ENCODE data around the gene MRPL23. TPM values are rescaled to one million over a fixed set of nuclear protein-coding genes. Genes with fewer than 3 reads are reported as not detected.

MRPL23 gene
- total and polyA plus RNA-seq, 3 donors from 2014 or later = 50.0 to 109 (median 92.1) TPM

DNA sequence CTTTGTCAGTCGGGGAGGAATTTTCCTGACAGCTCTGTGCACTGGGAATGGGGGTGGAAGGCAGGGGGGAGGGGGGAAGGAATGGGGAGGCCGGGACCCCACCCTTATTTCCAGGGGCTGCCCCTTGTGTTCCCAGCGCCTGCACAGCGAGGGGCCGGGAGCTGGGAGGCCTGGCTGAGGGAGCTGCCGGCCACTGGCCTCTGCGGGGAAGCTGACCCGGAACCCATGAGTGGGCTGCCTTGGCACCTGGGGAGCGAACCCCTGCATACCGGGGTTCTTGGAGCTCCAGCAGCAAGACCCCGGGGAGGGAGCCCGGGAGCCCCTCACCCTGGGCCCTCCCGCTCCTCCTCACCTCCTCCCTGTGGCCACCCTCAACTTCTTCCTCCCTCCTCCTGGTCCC is 47.0 kb downstream of the MRPL23 start:
- H3K36me3 ChIP-seq (ENCODE audit: low read depth, missing control alignments) = no peaks in the 10 kb centered on the region
- 60% methylated on average over 1 of the region's 13 CpGs; no CpG with 5 or more reads in 1 of the 2 donors for WGBS, 2 donors
- intact Hi-C loops (cut with DNase I; ENCODE audit: low total_unique reads) = no loop called here
- H3K9me3 ChIP-seq = no peaks in the 10 kb centered on the region
- no peak overlapping the region for H3K27ac ChIP-seq
- H3K4me1 ChIP-seq = no peaks in the 10 kb centered on the region
- no peaks in the 10 kb centered on the region for H3K27me3 ChIP-seq
- DNase-seq = no peak
- TF ChIP-seq, protein P1, sequence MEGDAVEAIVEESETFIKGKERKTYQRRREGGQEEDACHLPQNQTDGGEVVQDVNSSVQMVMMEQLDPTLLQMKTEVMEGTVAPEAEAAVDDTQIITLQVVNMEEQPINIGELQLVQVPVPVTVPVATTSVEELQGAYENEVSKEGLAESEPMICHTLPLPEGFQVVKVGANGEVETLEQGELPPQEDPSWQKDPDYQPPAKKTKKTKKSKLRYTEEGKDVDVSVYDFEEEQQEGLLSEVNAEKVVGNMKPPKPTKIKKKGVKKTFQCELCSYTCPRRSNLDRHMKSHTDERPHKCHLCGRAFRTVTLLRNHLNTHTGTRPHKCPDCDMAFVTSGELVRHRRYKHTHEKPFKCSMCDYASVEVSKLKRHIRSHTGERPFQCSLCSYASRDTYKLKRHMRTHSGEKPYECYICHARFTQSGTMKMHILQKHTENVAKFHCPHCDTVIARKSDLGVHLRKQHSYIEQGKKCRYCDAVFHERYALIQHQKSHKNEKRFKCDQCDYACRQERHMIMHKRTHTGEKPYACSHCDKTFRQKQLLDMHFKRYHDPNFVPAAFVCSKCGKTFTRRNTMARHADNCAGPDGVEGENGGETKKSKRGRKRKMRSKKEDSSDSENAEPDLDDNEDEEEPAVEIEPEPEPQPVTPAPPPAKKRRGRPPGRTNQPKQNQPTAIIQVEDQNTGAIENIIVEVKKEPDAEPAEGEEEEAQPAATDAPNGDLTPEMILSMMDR (IDR thresholded peaks at IDR 0.05) = no peak
- no peak for TF ChIP-seq POLR2A (IDR thresholded peaks at IDR 0.05)
- H3K4me3 ChIP-seq = no peak overlapping the region

DNA sequence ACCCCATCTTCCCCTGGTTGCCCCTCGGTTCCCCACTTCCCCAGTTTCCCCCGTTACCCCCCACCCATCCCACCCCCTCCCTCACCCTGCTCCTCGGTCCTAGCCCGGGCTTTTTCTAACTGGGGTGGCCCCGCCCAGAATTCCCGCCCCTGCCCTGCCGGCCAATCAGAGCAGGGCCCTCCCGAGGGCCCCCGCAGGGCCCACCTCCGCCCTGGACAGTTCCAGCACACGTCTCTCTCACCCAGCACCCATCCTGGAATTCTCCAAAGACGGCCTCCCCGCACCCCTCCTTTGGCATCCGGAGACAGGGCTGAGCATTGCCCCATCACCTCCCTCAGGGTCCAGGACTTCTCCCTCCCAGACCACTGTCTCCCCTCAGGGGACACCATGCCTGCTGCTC is 50.6 kb downstream of the MRPL23 start, which contains the start of gene H19:
Gene H19, minus strand, starts transcription at position 88 of the 400 bp plus-strand sequence.
- H3K4me1 ChIP-seq = no peaks in the 10 kb centered on the region
- no peaks in the 10 kb centered on the region for H3K36me3 ChIP-seq (ENCODE audit: low read depth, missing control alignments)
- intact Hi-C loops (cut with DNase I; ENCODE audit: low total_unique reads) = no loop called here
- DNase-seq = no peak
- no CpG with 5 or more reads among the region's 14 CpGs for WGBS, 2 donors
- no peak within 1 kb of the TSS for H3K27ac ChIP-seq
- H3K4me3 ChIP-seq = no peak within 1 kb of the TSS
- no peaks in the 10 kb centered on the region for H3K27me3 ChIP-seq
- H3K9me3 ChIP-seq = no peaks in the 10 kb centered on the region
- TF ChIP-seq, protein P1 (IDR thresholded peaks at IDR 0.05) = no peak
- no peak for TF ChIP-seq POLR2A (IDR thresholded peaks at IDR 0.05)

DNA sequence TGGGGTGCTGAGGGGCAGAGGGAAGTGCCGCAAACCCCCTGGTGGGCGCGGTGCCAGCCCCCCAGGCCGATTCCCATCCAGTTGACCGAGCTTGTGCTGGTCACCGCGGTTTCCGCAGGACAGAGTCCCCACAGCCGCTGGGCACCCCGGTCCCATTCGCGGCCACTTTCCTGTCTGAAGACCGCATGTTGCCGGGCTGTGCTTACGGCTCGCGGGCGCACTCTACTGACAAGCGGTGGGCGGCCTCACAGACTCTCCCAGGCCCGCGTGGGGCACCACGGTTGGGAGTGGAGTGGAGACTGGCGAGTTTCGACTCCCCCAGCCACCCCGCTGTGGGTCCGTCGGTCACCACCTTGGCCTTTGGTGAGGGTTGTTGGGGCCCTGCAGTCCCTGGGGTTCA is 51.2 kb downstream of the MRPL23 start:
- WGBS, 2 donors = no CpG with 5 or more reads among the region's 28 CpGs
- TF ChIP-seq, protein P1 (IDR thresholded peaks at IDR 0.05) = no peak
- no peak for TF ChIP-seq POLR2A (IDR thresholded peaks at IDR 0.05)
- intact Hi-C loops (cut with DNase I; ENCODE audit: low total_unique reads) = no loop called here

DNA sequence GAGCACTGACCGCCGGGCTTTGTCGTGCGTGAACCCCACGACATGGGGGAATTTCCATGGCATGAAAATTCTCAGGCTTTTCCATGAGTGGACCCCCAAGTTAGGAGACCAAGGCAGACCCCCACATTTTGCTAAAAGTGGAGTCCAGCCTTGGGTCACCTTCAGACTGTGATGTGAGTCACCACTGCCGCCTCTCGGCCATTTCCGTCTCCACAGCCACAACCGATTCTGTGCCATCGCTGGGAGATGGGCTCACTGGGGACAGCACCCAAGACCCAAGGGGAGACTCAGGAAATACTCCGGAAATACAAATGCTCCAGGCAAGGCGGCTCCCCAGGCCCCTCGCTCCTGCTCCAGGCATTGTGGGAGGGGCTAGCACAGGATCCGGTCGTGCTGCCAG is 51.7 kb downstream of the MRPL23 start:
- intact Hi-C loops (cut with DNase I; ENCODE audit: low total_unique reads) = no loop called here
- Histone ChIP-seq H3K4me1 (no peaks in the 10 kb centered on the region), H3K9me3 (no peaks in the 10 kb centered on the region), H3K4me3 (no peak overlapping the region), H3K27me3 (no peaks in the 10 kb centered on the region), H3K36me3 (ENCODE audit: low read depth, missing control alignments) (no peaks in the 10 kb centered on the region), H3K27ac (no peak overlapping the region)
- TF ChIP-seq, protein P1 (IDR thresholded peaks at IDR 0.05) = no peak
- TF ChIP-seq POLR2A (IDR thresholded peaks at IDR 0.05) = no peak
- no CpG with 5 or more reads among the region's 15 CpGs for WGBS, 2 donors
- DNase-seq = no peak

More for the DNA sequence above, 51.2 kb downstream of the MRPL23 start:
- no peaks in the 10 kb centered on the region for H3K4me1 ChIP-seq
- no peaks in the 10 kb centered on the region for H3K27me3 ChIP-seq
- H3K36me3 ChIP-seq (ENCODE audit: low read depth, missing control alignments) = no peaks in the 10 kb centered on the region
- no peak overlapping the region for H3K27ac ChIP-seq
- no peak for DNase-seq
- H3K9me3 ChIP-seq = no peaks in the 10 kb centered on the region
- no peak overlapping the region for H3K4me3 ChIP-seq

DNA sequence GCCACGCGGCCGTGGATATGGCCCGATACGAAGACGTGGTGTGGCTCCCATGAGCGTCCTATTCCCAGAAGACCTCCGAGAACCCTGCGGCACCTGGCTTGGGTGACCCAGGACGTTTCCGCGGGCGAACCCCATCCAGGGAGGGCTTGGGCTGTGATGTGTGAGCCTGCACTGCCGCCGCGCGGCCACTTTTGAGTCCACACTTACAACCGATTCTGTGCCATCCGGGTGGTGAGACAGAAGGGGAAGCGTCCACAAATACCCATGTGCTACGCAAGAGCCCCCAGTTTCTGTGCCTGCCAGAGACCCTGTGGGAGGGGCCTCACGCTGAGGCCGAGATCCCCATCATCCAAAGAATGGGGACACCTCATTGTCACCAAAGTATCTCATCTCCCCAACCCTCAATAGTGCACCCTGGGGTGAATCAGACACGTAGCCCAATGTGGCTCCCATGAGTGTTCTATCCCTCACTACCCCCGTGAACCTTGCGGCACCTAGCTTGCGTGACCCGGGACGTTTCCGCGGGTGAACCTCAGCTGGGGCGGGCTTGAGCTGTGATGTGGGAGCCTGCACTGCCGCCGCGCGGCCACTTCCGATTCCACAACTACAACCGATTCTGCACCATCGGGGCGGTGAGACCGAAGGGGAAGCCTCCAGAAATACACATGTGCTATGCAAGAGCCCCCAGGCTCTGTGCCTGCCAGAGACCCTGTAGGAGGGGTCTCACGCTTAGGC is 55.1 kb downstream of the MRPL23 start:
- Histone ChIP-seq H3K27ac (no peak overlapping the region), H3K4me1 (no peaks in the 10 kb centered on the region), H3K36me3 (ENCODE audit: low read depth, missing control alignments) (no peaks in the 10 kb centered on the region), H3K4me3 (no peak overlapping the region), H3K9me3 (no peaks in the 10 kb centered on the region), H3K27me3 (no peaks in the 10 kb centered on the region)
- WGBS, 2 donors = no CpG with 5 or more reads among the region's 42 CpGs
- TF ChIP-seq POLR2A (IDR thresholded peaks at IDR 0.05) = no peak
- TF ChIP-seq, protein P1 (IDR thresholded peaks at IDR 0.05) = no peak
- no peak for DNase-seq
- intact Hi-C loops (cut with DNase I; ENCODE audit: low total_unique reads) = no loop called here

All from testis (tissue), 3 donors.